Melanocyte of skin (primary cell): ENCODE data around the gene BLTP1. TPM values are rescaled to one million over a fixed set of nuclear protein-coding genes. Genes with fewer than 3 reads are reported as not detected.

Experiments used
- total RNA-seq, 2 donors: library from RNA; depleted of rRNA; stranded (reverse); fragments of >200 nt; gene quantifications; 2 replicates each; pipeline ENCODE4 v1.2.3, GENCODE V29; 2012

Gene BLTP1
- 10 to 100 TPM; 42.6 to 53.3 TPM for total RNA-seq

GRCh38 chr4:122151982-122152710 is at the start of gene BLTP1:
Gene BLTP1, plus strand, starts transcription at chr4:122152331. Its CDS starts 18,317 bp downstream, at chr4:122170648.

Other genes with a start within 250 kb of the BLTP1 start
- gene TRPC3, start 200.3 kb upstream of the BLTP1 start, total RNA-seq, result not detected
- gene ADAD1, start 226.7 kb downstream of the BLTP1 start, total RNA-seq, result not detected